GM21360 (cell line): ENCODE results near the gene KLHL3.

Experiments used
- ATAC-seq: cut with Tn5 transposase; IDR thresholded peaks from one replicate; pipeline ENCODE4 v1.9.1; 2021; ENCODE audit warnings: mild to moderate bottlenecking, moderate library complexity; ENCODE audit not compliant: unreplicated experiment

KLHL3 gene

DNA sequence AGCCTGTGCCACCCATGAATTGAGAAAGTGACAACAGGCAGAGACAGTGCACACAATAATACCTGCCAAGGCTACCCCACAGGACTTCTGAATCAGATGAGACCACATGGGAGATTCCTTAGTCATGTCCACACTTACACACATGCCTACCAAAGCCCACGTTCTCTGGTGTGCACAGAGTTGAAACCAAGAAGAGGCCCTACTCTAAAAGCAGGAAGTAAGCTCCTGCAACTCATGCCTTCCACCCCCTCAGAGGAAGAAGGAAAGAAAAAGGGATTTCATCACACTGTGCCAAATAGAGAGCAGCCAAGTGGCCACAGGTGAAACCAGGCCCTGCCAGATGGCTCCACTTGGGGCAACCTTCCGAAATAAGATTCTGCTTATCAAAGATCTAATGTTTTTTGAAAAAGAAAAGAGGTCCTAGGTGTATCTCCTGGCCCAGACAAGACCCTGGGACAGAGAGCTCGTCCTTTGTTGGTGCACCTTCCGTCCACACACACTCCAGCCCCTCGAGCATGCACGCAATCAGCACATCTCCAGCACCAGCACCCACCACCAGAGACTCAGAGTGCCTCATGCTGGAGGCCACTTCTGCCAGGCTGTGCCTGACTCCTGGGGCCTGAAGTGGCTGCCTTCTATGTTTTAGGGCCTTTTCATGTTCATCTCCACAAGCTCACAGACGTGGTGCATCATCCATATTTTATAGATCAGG is 122.2 kb downstream of the KLHL3 start:
- no peak for ATAC-seq

DNA sequence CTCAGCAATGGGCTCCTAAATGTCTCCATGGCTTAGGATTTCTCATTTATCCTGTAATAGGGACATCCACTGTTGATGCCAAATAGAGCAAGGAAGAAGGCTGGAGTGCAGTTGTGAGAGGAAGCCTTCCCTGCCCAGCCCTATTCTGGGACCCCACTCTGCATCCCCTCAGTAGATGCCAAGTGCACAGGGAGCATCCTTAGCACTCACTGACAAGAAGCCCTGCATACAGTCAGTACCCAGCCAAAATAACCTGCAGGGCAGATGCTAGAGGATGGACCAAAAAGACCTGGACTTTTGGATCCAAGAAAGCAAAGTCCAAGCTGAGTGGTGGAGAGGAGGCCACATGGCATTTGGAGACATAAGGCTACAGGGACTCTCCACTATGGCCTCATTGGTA is 123.3 kb downstream of the KLHL3 start:
- no peak for ATAC-seq

DNA sequence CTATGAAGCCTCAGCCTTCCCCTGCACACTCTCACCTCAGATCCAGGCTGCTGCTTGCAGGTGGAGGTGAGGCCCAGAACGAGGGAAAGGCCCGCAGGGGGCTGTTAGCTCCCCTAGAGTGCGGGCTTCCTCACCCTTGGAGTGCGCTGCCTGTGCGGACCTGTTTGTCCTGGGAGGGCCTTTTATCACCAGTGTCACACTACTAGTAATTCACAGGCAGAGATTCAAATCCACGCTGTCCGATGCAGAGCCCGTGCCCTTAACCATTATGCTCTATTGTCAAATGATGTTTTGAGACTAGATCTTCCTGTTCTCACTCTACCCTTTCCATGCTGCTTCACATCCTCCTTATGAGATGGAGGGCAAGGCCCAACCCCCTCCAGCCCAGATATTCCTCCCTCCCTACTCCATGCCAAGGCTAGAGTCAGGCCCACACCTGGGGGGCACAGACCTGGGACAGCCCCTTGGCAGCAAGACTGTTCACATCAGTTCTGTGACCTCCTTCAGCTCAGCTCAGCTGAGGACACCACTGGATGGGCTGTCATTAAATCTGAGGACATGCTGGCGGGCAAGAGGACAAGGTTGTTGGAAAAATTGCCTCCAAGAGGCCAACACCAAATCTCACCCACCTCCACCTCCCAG is 124.0 kb downstream of the KLHL3 start:
- ATAC-seq, result no peak

DNA sequence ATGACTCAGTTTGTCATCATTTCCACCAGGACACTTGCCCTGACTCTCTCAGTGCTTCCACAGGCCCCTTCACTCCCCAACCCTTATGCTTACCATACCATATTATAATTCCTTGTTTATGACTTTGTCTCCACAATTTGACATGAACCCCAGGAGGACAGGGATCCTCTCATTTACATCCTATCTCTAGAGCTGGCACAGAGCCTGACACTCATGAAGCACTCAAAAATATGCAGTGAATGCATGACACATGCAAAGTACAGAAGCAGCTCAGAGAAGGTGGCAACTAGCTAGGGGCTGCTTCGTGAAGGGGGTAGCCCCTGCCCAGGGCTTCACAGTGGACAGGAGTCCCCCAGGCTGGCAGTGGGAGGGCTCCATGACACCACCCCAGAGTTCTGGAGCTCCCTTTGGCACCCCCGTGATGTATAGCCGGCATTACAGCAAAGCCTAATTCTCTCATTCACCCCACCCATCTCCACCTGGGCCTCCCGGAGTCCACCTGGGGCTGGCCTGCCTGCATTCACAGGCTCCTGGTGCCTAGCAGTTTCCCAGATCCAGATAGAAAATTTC is 124.8 kb downstream of the KLHL3 start:
- ATAC-seq, result no peak

DNA sequence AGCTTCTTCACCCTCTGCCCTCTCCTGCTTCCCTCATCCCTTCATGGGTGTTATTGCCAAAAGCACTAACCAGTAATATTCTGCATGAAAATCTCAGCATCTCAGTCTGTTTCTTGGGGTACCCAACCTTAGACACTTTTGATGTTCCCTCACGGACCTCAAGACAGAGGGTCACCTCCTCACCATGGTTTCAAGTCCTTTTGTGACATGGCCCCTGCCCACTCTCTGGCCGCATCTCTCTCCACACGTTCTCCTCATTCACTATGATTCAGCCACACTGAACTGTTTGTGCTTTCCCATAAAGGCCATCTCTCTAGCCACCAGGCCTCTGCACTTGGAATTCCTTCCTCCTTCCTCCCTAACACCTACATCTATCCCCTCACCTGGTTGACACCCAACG is 125.3 kb downstream of the KLHL3 start:
- ATAC-seq, result no peak

DNA sequence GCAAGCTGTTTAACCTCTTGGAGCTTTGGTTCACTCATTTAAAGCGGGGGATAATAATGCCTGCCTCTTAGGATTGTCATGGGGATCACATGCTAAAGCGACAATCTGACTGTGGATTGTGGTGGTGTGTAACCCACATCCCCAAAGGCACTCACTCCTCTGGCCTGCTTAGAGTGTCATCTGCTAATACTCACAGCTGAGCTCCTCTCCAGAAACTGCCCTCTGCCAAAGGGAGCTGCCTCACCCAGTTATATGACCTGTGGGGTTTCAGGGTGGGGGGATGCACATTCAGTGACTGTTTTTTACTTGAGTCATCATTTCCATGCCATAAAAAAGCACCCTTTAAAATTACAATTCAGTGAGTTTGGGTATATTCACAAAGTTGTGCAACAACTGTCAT is 126.8 kb downstream of the KLHL3 start:
- ATAC-seq, result no peak

DNA sequence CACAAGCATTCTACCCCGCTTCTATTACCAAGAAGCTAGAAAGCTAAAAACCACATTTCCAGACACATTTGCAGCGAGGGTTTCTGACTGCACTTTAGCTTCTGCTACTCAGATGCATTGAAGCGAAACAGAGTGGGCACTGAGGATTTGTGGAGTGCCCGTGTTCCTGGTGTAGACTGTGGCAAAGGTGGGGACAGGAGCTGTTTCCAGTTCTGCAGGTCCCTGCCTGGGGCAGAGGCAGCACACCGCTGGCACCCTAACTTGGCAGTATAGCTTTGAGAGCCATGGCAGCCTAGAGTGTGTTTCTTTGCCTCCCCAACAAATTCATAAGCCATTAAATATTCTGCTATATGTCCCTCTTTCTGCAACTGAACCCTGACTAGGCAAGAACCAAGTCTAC is 128.1 kb downstream of the KLHL3 start:
- no peak for ATAC-seq

DNA sequence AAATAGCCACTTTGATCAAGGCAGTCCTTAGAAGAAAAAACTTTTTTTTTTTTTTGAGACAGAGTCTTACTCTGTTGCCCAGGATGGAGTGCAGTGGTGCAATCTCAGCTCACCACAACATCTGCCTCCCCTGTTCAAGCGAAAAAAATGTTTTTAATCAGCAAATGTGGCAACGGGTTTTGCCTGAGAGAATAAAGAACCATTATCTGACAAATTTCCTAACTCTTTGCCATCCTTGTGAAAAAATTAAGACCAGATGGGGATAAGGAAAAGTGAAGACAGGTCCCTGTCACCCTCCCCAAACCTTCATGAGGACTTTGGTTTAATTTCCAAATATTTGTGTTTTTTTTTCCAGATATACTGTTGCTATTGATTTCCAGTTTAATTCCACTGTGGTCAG is 129.5 kb downstream of the KLHL3 start:
- ATAC-seq, result no peak

DNA sequence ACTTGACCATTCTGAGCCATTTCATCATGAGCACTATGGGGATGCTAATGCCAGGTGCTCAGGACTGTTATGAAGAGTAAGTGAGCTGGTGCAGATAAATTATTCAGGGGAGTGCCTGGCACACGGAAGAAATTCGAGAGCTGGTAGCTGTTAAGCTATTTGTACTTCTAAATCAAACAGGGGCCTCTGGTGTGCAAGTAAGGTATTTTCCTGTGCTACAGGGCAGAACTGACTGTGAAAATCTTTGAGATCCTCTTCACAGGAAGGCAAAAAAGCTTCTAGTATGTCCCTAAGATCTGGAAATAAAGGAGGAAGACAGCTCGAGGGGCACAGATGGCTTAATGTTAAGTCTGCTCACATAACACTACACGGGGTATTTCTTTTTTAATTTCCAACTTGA is 130.5 kb downstream of the KLHL3 start:
- no peak for ATAC-seq

DNA sequence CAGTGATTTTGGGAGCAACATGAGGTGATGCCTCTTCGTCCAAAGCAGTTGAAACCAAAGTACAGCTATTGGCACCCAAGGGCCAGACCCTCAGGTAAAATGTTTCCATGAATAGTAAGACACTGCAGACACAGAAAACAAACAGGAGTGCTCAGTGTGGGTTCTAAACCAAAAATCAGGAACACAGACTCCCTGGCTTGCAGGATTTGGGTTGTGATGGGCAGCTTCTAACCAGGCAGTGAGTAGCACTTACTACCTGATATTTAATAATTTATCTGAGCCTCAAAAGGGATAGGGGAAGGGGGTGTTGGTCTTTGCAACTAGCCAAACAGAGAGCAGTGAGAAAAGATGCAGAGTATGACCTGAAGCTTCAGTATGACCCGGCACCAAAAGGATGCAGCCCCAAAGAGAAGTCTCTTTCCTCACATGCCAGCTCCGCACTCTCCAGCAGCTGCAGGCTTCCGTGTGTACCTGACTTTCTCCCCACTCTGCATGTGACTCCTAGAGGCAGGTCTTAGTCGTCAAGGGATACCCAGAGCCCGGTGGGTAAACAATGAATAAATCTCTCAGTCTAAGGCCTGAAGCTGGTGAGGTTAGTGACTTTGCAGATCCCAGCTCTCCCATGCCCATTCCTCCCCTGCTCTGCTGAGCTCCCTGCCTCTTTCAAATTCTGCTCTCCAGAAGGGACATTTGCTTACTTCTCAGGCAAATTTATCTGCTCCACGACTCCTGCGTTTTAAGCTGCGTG is 131.4 kb downstream of the KLHL3 start:
- no peak for ATAC-seq

DNA sequence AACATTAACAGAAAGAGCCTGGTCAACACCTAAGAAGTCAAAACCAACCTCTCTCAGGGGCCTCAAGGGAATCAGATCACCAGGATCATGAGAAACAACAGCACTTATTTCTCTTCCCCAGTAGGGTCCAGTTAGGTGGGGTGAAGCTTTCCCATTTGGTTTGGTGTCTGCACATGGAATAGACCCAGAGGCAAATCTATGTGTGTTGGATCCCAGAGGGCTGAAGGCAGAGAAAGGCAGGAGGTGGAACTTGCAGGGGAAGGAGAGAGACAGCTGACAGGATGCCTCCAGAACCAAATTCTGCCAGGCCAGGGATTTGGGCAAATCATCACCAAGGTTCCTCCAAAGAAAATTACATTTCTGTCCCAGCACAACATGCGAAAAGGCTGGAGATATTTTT is 132.0 kb downstream of the KLHL3 start:
- no peak for ATAC-seq

DNA sequence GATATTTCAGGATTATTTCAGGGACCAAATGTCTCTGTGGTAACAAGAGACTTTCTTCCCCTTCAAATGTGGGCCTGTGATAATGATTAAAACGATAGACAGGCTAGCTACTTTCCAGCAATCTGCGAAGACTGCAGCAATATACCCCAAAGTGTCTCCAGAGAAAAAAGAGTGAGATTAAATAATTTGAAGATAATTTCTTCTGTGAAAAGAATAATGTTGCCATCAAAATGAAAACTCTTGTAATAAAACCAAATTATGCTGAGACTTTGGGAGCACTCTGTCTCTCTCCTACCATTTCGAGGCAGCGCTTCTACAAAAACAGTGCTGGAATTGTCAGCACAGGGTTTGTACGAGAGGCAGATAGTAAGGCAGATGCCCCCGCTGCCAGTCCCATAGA is 132.5 kb downstream of the KLHL3 start:
- ATAC-seq, result no peak

DNA sequence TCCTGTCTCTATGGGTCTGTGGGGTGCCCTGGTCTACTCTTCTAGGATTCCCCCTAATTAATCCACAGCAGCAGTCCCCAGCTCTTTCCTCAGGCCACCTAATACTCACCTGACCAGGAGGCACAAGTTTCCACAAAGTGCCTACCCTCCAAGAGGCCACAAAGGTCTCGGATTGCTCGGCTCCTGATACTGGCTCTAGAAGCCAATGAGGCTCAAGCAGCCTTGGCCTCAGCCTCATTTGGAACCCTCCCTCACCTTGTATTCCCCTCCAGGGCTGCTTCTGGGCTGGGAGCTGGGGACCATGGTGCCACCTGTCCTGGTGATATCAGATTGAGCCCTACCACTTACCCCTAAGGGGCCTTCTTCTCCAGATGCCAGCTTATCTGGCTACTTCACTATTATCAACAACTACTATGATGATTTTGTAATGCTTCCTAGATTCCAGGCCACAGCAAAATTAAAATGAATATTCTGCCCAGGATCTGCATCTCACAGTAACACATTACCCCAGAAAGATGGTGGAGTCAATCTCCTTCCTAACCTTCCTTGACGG is 133.1 kb downstream of the KLHL3 start:
- ATAC-seq, result no peak

DNA sequence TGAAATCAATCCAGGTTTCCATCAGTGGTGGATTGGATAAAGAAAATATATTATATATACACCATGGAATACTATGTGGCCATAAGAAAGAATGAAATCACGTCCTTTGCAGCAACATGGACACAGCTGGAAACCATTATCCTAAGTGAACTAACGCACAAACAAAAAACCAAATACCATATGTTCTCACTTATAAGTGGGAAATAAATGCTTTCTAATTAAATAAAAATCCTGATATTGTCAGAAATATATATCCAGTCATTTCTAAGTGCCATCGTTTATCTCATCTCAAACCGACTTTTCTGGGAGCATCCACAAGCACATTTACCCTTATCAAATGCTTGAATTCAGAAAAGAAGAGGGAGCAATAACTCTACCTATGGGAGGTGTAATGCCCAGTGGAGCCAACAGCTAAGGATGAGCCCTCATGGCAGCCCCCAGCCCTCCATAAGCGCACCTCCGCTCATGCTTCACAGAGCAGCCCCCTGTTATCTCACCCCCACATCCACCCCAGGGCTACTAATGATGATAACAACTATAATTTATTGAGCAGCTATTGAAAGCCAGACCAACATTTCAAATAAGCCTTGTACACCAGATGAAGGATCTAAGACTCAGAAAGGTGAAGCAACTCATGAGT is 135.0 kb downstream of the KLHL3 start:
- no peak for ATAC-seq

DNA sequence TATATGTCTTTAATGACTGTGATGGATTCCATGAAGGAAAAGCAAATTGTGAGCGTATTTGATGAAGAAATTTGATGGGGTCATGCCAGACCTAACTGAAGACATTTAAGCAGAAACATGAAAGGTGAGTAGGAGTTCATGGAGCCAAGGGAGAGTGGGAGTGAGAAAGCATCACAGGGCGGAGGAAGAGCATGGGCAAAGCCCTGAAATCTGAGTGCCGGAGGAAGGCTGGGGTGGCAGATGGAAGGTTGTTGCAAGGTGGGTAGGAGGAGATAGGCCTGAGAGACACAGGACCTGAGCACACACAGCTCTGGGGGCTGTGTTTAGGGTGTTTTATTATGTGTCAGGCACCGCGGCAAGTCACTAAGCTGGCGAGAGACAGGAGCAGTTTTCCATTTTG is 136.4 kb downstream of the KLHL3 start:
- ATAC-seq, result no peak

DNA sequence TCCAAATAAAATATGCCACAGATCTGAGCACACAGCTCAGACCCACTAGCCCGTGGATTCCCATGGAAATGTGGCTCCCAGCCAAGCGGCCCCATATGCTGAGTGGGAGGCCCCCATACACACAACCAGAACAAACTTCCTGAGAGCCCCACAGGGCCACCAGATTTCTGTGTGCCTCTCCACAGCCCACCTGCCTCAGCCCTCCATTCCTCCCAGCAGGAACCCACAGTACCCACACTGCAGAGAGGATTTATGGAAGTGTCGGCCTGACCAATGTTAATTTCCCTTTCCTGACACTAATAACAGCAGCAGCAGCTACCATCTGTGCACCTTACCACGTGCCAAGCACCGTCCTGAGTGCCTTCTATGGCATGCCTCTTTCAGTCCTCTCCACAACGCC is 137.5 kb downstream of the KLHL3 start:
- no peak for ATAC-seq

DNA sequence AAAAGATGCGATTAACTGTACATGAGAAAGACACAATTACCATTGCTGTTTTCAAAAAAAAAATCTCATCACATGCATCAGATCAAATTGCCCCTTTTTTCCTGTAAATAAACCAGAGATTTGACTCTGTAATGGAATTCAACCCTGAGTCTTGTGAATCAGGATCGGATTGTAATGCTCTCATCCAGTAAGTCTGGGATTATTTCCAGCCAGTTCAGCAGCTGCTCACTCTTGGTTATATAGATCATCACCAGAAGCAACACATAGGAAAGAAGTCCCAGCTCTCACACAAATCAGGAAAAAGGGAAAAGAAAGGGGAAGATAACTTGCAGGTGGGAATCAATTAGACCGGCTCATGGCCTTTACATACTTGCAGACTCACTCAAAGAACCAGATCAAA is 138.9 kb downstream of the KLHL3 start:
- ATAC-seq, result no peak

DNA sequence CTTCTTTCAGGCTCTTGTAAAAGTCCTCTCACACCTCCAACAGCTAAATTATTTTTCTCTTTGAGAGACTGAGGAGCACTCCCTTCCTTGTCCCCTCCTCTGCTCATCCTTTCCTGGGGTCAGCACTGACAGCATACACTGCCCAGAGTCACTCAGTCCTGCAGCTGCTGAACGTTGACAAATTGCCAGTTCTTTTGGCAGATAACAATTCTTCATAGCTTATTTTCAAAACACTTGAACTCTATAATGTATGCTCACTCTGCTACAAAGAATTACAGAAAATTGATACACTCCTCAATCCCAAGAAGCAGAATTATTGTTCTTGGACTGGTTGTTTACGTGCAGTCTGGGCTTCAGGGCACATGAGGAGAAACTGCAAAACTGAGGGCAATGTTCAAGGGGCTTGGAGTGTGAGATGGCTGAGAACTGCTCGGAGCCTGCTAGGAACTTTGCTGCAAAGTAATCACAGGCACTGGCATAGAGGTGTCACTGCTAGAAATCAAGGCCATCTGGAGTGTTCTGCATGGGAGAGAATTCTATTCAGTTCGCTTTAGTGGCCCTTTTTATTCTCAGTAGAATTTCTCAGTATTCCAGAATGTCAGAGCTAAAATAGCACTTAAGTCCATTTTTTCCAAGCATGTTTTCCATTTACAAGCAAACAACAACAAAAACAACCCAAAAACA is 140.4 kb downstream of the KLHL3 start:
- no peak for ATAC-seq

DNA sequence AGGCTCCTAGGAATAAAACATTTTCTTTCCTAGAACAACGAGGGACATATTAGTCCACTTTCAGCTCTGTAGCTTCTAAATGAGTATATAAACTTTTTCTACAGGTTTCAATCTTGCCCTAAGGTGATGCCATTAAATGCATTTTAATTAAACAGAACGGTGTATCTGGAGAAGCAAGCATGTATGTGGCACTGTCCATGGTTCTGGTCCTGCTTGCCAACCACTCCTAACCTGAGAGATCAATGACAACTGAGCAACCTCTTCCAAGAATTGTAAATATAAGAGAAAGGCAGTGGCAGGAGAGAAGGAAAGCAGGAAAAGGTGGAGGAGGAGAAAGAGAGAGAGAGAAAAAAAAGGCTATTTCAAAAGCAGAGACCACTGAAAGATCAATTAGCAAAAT is 141.2 kb downstream of the KLHL3 start:
- no peak for ATAC-seq

DNA sequence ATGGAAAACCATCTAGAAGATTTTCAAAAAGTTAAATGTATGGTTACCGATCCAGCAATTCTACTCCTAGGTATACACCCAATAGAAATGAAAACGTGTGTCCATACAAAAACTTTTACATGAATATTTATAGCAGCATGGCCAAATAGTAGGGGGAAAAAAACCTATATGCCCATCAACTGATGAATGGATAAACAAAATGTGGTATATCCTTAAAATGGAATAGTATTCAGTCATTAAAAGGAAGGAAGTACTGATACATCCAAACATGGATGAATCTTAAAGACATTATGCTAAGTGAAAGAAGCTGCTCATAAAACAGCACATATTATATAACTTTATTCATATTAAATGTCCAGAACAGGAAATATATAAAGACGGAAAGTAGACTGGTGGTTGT is 143.6 kb downstream of the KLHL3 start:
- no peak for ATAC-seq

DNA sequence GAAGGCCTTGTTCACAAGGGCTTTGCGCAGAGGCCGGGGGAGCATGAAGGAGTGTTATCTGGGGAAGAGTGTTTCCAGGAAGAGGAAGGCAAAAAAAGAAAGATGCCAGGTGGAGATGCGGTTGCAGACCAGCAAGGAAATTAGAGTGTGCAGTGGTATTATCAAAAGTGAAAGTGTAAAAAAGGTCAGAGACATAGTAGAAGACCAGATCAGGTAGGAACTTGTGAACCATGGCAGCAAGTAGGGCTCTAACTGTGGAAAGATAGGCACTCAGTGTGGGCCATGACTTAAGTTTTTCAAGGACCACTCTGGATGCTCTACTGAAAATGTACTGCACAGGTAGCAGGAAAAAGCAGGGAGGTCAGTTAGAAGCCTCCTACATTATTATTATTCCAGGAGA is 146.7 kb downstream of the KLHL3 start:
- no peak for ATAC-seq
